Hippocampal formation (tissue), 2 donors: ENCODE results near the gene XIST.
"Not testable (repeated sequence)": the region's sequence is repeated elsewhere in the genome, so short reads cannot be mapped to it uniquely, and the experiment has no call there.

ENCODE experiments used
- DNase-seq, 2 donors: peaks; one replicate each; lab custom pipeline; 2025; lab: John Stamatoyannopoulos, UW

The XIST gene

GRCh38 chrX:73799888-73800287 lies 52.6 kb downstream of the XIST start:
- no peak for DNase-seq

GRCh38 chrX:73792511-73792910 lies 60.0 kb downstream of the XIST start:
- not testable (repeated sequence) for DNase-seq

DNA sequence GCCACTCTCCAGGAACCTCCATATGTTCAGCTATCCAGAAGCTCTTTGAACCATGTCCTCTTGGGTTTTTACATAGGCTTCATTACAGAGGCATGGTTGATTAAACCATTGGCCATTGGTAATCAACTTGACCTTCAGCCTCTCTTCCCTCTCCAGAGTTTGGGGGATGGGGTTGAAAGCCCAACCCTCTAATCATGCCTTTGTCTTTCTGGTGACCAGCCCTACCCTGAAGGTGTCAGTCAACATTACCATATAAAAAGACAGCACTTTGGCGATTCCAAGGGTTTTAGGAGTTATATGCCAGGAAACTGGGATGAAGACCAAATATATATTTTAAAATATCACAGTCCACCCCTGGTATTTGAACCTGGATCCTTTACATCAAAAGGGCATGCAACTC lies 67.0 kb downstream of the XIST start:
- DNase-seq, result no peak
